ENCODE results near the gene CARD10. TPM values are rescaled to one million over a fixed set of nuclear protein-coding genes. Genes with fewer than 3 reads are reported as not detected.

CARD10 gene
- total and polyA plus RNA-seq, 4 donors, result 7.8 to 14.0 (median 8.4) TPM

DNA sequence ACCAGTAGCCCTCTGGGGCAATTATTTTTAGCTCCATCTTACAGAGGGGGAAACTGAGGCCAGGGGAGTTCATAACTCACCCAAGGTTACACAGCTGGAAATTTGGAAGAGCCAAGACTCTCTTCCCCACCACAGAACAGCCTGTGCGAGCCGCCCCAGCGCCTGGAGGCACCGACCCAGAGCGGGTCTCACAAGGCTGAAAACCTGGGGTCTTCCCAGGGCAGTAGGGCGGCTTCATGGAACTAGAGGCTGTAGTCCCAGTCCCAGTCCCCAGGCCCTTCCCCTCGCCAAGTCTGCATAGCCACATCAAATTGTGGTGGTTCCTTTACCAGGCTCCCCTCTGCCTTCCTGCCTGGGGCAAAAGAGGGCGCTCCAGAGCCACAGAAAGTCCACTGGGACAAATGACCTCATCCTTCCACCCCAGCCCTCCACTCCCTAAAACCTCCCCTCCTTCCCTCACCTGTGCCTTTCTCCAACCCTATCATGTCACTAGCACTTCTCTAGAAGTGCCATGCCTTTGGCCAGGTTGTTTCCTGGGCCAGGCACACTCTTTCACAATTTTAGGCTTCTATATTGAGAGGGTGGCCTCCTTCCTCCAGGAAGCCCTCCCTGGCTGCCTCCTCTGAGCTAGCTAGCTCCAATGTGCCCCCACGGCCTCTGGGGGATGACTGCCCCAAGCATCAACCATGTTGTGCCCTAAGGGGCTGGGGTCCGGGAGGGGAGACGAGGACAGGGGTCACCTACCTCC, 25.9 kb upstream of the CARD10 start:
- peaks cover 16 to 55% (median 43%) of the 10 kb centered on the region in 4 donors for H3K4me1 ChIP-seq (ENCODE audit: control insufficient read depth in 4 of 4, insufficient read depth in 4 of 4, low read length in 3 of 4)
- WGBS, result 34% methylated on average over 11 of the region's 11 CpGs
- H3K36me3 ChIP-seq (ENCODE audit: control insufficient read depth in 4 of 4, insufficient read depth in 3 of 4, low read depth in 1 of 4, low read length in 3 of 4), result no peaks in the 10 kb centered on the region
- peak; percentile 76 for DNase-seq (ENCODE audit: low spot score)
- no peaks in the 10 kb centered on the region for H3K9me3 ChIP-seq (ENCODE audit: control insufficient read depth in 4 of 4, low read length in 3 of 4)
- H3K27me3 ChIP-seq (ENCODE audit: control insufficient read depth in 4 of 4, insufficient read depth in 4 of 4, low read length in 3 of 4), result no peaks in the 10 kb centered on the region
- TF ChIP-seq NR2F2 (IDR thresholded peaks at IDR 0.05) (no peak), TAF1 (conservative IDR thresholded peaks at IDR 0.05) (no peak), JUND (IDR thresholded peaks at IDR 0.05) (peak; percentile 87 to 96), EGR1 (IDR thresholded peaks at IDR 0.05; ENCODE audit: low read depth in 2 of 2) (no peak), RAD21 (IDR thresholded peaks at IDR 0.05) (peak; percentile 91 to 93), GABPA (IDR thresholded peaks at IDR 0.05 in 1 of 2, conservative IDR thresholded peaks at IDR 0.05 in 1 of 2) (no peak)
- TF ChIP-seq, protein P1, sequence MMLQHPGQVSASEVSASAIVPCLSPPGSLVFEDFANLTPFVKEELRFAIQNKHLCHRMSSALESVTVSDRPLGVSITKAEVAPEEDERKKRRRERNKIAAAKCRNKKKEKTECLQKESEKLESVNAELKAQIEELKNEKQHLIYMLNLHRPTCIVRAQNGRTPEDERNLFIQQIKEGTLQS (IDR thresholded peaks at IDR 0.05), result peak; percentile 63
- TF ChIP-seq, protein P2, sequence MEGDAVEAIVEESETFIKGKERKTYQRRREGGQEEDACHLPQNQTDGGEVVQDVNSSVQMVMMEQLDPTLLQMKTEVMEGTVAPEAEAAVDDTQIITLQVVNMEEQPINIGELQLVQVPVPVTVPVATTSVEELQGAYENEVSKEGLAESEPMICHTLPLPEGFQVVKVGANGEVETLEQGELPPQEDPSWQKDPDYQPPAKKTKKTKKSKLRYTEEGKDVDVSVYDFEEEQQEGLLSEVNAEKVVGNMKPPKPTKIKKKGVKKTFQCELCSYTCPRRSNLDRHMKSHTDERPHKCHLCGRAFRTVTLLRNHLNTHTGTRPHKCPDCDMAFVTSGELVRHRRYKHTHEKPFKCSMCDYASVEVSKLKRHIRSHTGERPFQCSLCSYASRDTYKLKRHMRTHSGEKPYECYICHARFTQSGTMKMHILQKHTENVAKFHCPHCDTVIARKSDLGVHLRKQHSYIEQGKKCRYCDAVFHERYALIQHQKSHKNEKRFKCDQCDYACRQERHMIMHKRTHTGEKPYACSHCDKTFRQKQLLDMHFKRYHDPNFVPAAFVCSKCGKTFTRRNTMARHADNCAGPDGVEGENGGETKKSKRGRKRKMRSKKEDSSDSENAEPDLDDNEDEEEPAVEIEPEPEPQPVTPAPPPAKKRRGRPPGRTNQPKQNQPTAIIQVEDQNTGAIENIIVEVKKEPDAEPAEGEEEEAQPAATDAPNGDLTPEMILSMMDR (IDR thresholded peaks at IDR 0.05; ENCODE audit: low read depth, low read length, missing input control), result peak; percentile 92
- H3K27ac ChIP-seq (ENCODE audit: low read depth in 1 of 2, low read length in 2 of 2), result peak overlapping the region; percentile 94 to 97
- peak overlapping the region in 1 of 2 donors; percentile 47 for H3K9ac ChIP-seq (ENCODE audit: low read depth in 1 of 2, low read length in 2 of 2)
- H3K4me3 ChIP-seq (ENCODE audit: low read depth in 1 of 3, low read length in 3 of 3), result no peak overlapping the region

DNA sequence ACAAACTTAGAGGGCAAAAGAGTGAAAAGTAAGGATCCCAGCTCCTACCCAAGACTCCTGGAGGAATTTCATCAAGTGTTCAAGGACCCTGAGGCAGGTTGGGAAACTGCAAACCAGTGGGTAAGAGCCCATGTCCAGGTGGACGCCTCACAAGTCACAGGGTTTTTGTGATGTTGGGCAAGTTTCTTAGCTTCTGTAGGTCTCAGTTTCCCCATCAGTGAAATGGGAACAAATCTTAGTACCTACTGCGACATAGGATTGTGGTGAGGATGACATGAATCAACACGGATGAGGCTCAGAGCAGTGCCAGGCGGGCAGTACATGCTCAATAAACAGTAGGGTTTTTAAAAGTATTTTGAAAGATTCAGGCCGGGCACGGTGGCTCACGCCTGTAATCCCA, 23.7 kb upstream of the CARD10 start:
- no peak overlapping the region for H3K27ac ChIP-seq (ENCODE audit: low read depth in 1 of 2, low read length in 2 of 2)
- 89% methylated on average over 7 of the region's 7 CpGs for WGBS
- no peaks in the 10 kb centered on the region for H3K9me3 ChIP-seq (ENCODE audit: control insufficient read depth in 4 of 4, low read length in 3 of 4)
- H3K4me1 ChIP-seq (ENCODE audit: control insufficient read depth in 4 of 4, insufficient read depth in 4 of 4, low read length in 3 of 4), result peaks cover 14 to 43% (median 35%) of the 10 kb centered on the region in 4 donors
- no peak overlapping the region for H3K4me3 ChIP-seq (ENCODE audit: low read depth in 1 of 3, low read length in 3 of 3)
- no peak for TF ChIP-seq TAF1 (conservative IDR thresholded peaks at IDR 0.05)
- no peak for TF ChIP-seq SP1 (IDR thresholded peaks at IDR 0.05)
- TF ChIP-seq, protein P3, sequence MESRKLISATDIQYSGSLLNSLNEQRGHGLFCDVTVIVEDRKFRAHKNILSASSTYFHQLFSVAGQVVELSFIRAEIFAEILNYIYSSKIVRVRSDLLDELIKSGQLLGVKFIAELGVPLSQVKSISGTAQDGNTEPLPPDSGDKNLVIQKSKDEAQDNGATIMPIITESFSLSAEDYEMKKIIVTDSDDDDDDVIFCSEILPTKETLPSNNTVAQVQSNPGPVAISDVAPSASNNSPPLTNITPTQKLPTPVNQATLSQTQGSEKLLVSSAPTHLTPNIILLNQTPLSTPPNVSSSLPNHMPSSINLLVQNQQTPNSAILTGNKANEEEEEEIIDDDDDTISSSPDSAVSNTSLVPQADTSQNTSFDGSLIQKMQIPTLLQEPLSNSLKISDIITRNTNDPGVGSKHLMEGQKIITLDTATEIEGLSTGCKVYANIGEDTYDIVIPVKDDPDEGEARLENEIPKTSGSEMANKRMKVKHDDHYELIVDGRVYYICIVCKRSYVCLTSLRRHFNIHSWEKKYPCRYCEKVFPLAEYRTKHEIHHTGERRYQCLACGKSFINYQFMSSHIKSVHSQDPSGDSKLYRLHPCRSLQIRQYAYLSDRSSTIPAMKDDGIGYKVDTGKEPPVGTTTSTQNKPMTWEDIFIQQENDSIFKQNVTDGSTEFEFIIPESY (IDR thresholded peaks at IDR 0.05), result no peak
- no peak for TF ChIP-seq NR2F2 (IDR thresholded peaks at IDR 0.05)
- no peak for TF ChIP-seq RAD21 (IDR thresholded peaks at IDR 0.05)
- TF ChIP-seq RXRA (IDR thresholded peaks at IDR 0.05), result no peak
- TF ChIP-seq FOXA1 (IDR thresholded peaks at IDR 0.05), result no peak
- TF ChIP-seq, protein P4, sequence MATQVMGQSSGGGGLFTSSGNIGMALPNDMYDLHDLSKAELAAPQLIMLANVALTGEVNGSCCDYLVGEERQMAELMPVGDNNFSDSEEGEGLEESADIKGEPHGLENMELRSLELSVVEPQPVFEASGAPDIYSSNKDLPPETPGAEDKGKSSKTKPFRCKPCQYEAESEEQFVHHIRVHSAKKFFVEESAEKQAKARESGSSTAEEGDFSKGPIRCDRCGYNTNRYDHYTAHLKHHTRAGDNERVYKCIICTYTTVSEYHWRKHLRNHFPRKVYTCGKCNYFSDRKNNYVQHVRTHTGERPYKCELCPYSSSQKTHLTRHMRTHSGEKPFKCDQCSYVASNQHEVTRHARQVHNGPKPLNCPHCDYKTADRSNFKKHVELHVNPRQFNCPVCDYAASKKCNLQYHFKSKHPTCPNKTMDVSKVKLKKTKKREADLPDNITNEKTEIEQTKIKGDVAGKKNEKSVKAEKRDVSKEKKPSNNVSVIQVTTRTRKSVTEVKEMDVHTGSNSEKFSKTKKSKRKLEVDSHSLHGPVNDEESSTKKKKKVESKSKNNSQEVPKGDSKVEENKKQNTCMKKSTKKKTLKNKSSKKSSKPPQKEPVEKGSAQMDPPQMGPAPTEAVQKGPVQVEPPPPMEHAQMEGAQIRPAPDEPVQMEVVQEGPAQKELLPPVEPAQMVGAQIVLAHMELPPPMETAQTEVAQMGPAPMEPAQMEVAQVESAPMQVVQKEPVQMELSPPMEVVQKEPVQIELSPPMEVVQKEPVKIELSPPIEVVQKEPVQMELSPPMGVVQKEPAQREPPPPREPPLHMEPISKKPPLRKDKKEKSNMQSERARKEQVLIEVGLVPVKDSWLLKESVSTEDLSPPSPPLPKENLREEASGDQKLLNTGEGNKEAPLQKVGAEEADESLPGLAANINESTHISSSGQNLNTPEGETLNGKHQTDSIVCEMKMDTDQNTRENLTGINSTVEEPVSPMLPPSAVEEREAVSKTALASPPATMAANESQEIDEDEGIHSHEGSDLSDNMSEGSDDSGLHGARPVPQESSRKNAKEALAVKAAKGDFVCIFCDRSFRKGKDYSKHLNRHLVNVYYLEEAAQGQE (IDR thresholded peaks at IDR 0.05), result no peak
- TF ChIP-seq, protein P1 (IDR thresholded peaks at IDR 0.05), result no peak
- TF ChIP-seq GABPA (IDR thresholded peaks at IDR 0.05 in 1 of 2, conservative IDR thresholded peaks at IDR 0.05 in 1 of 2), result no peak
- no peak for TF ChIP-seq YY1 (IDR thresholded peaks at IDR 0.05)
- no peak for TF ChIP-seq FOXA2 (IDR thresholded peaks at IDR 0.05)
- no peak for TF ChIP-seq EGR1 (IDR thresholded peaks at IDR 0.05; ENCODE audit: low read depth in 2 of 2)
- TF ChIP-seq HNF4A (conservative IDR thresholded peaks at IDR 0.05), result no peak
- TF ChIP-seq, protein P2 (IDR thresholded peaks at IDR 0.05; ENCODE audit: low read depth, low read length, missing input control), result no peak
- no peak for TF ChIP-seq HNF4G (IDR thresholded peaks at IDR 0.05)
- TF ChIP-seq, protein P5, sequence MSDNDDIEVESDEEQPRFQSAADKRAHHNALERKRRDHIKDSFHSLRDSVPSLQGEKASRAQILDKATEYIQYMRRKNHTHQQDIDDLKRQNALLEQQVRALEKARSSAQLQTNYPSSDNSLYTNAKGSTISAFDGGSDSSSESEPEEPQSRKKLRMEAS (IDR thresholded peaks at IDR 0.05), result no peak
- no peak for TF ChIP-seq JUND (IDR thresholded peaks at IDR 0.05)
- H3K27me3 ChIP-seq (ENCODE audit: control insufficient read depth in 4 of 4, insufficient read depth in 4 of 4, low read length in 3 of 4), result no peaks in the 10 kb centered on the region
- no peak for DNase-seq (ENCODE audit: low spot score)
- no peak overlapping the region for H3K9ac ChIP-seq (ENCODE audit: low read depth in 1 of 2, low read length in 2 of 2)
- H3K36me3 ChIP-seq (ENCODE audit: control insufficient read depth in 4 of 4, insufficient read depth in 3 of 4, low read depth in 1 of 4, low read length in 3 of 4), result no peaks in the 10 kb centered on the region

Data from liver (tissue), 9 donors.